Upper lobe of left lung (tissue), 4 donors: ENCODE data around the gene BHMT.

ENCODE experiments used
- EP300 ChIP-seq, 4 donors: sonication (generic); formaldehyde crosslinking; IDR thresholded peaks; one replicate each; pipeline ENCODE4 v1.5.1; 2017; ENCODE audit warnings: antibody characterized with exemption in 4 of 4, control low read depth in 2 of 4
- POLR2A ChIP-seq, 4 donors: fragments of 450-650 bp; IDR thresholded peaks; one replicate each; pipeline ENCODE4 v1.5.1; 2016 to 2017; ENCODE audit warnings: antibody characterized with exemption in 4 of 4, mild to moderate bottlenecking in 2 of 4
- POLR2AphosphoS5 ChIP-seq, 2 donors: sonication (generic); formaldehyde crosslinking; IDR thresholded peaks; one replicate each; pipeline ENCODE4 v1.5.1; 2017; ENCODE audit warnings: antibody characterized with exemption in 2 of 2
- TF ChIP-seq, protein P1 (sequence below), 6 experiments: fragments of 450-650 bp in 4 of 6; fragments of 200-600 bp in 2 of 6; sonication (generic) in 2 of 6; IDR thresholded peaks; one replicate each; pipeline ENCODE4 v1.5.1; 2016 to 2019; ENCODE audit warnings: antibody characterized with exemption in 6 of 6

GRCh38 chr5:79130781-79131180 is 19.2 kb downstream of the BHMT start:
- TF ChIP-seq, protein P1, sequence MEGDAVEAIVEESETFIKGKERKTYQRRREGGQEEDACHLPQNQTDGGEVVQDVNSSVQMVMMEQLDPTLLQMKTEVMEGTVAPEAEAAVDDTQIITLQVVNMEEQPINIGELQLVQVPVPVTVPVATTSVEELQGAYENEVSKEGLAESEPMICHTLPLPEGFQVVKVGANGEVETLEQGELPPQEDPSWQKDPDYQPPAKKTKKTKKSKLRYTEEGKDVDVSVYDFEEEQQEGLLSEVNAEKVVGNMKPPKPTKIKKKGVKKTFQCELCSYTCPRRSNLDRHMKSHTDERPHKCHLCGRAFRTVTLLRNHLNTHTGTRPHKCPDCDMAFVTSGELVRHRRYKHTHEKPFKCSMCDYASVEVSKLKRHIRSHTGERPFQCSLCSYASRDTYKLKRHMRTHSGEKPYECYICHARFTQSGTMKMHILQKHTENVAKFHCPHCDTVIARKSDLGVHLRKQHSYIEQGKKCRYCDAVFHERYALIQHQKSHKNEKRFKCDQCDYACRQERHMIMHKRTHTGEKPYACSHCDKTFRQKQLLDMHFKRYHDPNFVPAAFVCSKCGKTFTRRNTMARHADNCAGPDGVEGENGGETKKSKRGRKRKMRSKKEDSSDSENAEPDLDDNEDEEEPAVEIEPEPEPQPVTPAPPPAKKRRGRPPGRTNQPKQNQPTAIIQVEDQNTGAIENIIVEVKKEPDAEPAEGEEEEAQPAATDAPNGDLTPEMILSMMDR (IDR thresholded peaks at IDR 0.05), result no peak
- TF ChIP-seq POLR2A (IDR thresholded peaks at IDR 0.05), result no peak
- no peak for TF ChIP-seq POLR2AphosphoS5 (IDR thresholded peaks at IDR 0.05)
- no peak for TF ChIP-seq EP300 (IDR thresholded peaks at IDR 0.05)
